GM19239 (cell line): Measurements from ENCODE around the gene TYRP1.

ENCODE experiments used
- DNase-seq: peaks from one replicate; pipeline ENCODE4 v3.0.0; 2011; ENCODE audit warnings: low spot score; ENCODE audit not compliant: insufficient read length
- FAIRE-seq: peaks from 2 replicates; lab custom pipeline; 2011; peaks lifted over from hg19 to GRCh38; lab: Jason Lieb, UNC

Gene TYRP1

GRCh38 chr9:12726795-12727194 lies 33.6 kb downstream of the TYRP1 start:
- no peak for FAIRE-seq

GRCh38 chr9:12730198-12730597 lies 37.0 kb downstream of the TYRP1 start:
- FAIRE-seq (no peak), DNase-seq (no peak)

More at GRCh38 chr9:12726795-12727194, 33.6 kb downstream of the TYRP1 start:
- DNase-seq, result no peak

DNA sequence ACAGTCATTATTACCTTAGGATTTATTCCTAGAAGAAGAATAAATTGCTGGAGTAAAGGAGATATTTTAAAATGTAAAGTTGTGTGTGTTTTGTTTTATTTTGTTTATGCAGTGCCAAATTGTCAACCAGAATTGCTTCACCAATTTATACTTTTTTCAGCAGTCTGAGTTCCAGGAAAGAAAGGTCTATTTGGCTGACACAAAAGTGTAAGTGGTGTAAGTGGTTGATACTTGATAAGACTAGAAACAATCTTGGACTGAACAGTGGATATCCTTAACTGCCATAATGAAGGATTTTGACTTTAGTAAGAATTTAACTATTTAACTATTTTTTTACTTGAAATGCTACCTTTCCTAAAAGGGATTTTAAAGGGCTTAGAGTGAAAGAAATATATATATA lies 37.7 kb downstream of the TYRP1 start:
- FAIRE-seq (no peak), DNase-seq (no peak)

DNA sequence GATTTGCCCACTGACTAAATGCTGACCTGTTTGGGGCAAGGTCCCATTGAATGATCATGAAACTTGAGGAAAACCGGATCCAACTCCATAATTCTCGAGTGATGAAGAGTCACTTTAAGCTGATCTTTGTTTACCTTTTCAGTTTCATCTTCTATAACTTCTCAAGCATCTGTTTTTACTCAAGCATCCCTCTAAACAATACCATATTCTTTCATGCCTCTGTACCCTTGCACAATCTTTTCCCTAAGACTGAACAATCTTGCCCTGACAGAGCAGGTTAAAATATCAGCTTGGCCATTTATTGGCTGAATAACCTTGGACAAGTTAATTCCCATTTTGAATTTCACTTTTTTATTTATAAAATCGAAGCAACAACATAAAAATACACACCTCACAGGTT lies 39.8 kb downstream of the TYRP1 start:
- DNase-seq (no peak), FAIRE-seq (no peak)

- FAIRE-seq, result no peak
Measured at GRCh38 chr9:12735665-12736064, 42.5 kb downstream of the TYRP1 start.

DNA sequence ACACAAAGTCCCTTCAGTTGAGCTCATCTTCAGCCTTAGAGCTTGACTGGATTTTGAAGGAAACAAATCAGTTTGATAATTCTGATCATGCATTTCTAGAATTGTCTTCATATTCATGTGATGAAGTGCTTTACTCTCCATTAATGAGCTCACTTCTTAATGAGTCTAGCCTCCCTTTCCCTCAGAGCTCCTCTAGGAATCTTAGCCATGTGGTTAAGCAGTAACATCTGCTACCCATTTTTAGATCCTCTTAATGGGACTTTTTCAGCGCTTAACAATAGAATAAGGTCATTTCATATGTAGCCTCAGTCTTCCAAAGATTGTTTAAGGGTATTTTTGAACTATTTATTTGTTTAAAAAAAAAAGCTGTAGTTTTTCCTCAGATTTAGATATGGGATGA lies 44.7 kb downstream of the TYRP1 start:
- no peak for FAIRE-seq
- DNase-seq, result no peak

More at GRCh38 chr9:12735665-12736064, 42.5 kb downstream of the TYRP1 start:
- no peak for DNase-seq

DNA sequence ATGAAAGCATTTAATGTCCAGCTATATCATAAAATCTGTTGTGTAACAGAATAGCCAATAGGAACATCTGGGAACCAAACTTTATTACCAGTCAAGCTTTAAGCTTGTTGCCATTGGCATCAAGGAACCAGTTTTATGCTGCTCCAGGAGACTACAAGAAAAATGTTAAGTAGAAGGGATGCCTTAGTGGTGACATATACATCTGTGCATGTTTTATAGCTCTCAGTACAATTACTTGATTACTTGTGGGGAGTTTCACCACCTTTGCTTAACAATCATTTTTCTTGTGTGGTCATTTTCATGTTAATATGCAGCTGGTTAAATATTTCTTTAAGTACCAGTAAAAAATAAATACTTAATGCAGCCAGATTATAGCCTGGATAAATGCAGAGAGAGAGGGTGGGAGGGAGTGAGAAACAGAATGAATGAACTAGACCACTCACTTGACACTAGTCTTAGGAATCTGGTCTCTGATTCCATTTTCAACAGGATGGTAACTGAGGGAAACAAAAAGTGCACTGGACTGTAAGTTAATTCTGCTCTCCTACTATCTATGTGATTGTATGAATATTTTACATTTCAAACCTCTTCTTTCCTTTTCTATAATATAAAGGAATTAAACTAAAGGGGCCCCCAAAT lies 45.9 kb downstream of the TYRP1 start:
- no peak for FAIRE-seq
- no peak for DNase-seq

GRCh38 chr9:12740845-12741244 lies 47.7 kb downstream of the TYRP1 start:
- FAIRE-seq (no peak), DNase-seq (no peak)

DNA sequence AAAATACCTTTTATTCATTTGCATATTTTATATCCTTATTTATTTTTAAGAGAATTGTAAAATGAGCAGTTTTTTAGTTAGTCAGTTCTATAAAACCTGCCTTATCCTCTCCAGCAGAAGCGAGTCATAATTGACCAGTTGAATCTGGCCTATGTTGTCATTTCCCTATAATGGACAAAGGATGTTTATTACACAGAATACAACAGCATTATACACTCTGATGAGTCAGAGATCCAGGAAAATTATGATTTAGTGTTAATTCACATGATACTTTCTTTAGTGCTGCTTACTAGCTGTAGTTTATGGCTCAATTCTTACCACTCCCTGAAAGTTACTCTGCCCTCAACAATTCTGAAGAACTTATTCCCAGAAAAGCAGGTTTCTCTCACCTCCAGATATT lies 54.8 kb downstream of the TYRP1 start:
- no peak for DNase-seq
- FAIRE-seq, result no peak

DNA sequence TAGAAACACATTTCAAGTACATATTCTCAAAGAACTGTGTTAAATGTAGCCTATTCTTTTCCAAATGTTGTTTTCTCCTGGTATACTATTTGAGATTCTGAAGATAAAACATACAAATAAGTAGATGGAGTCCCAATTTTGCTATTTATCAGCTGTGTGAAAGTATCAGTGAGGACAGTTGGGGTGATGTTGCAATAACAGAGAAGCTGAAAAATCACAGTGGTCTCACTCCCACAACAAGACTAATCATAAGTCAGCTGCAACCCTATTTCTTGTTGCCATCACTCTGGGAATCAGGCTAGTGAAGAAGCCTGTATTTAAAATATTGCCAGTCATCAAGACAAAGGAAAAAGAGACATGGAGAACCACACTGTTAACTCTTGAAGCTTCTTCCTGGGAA lies 55.8 kb downstream of the TYRP1 start:
- FAIRE-seq, result no peak

GRCh38 chr9:12753931-12754330 lies 60.7 kb downstream of the TYRP1 start:
- FAIRE-seq (no peak), DNase-seq (no peak)

More for the DNA sequence above, 55.8 kb downstream of the TYRP1 start:
- DNase-seq, result no peak

- no peak for FAIRE-seq
Measured at GRCh38 chr9:12759761-12760160, 66.6 kb downstream of the TYRP1 start.

More at GRCh38 chr9:12759761-12760160, 66.6 kb downstream of the TYRP1 start:
- DNase-seq, result no peak
